ENCODE results near the gene SELPLG. TPM values are rescaled to one million over a fixed set of nuclear protein-coding genes. Genes with fewer than 3 reads are reported as not detected.

The SELPLG gene
- polyA plus RNA-seq, 3 donors from 2014 or later = 429 to 815 (median 508) TPM

- DNase-seq = no peak
- no peak overlapping the region for H3K4me3 Mint-ChIP-seq
- peaks cover 0 to 3% (median 2%) of the 10 kb centered on the region in 3 donors for H3K27me3 Mint-ChIP-seq (ENCODE audit: low read depth in 3 of 3)
- no peak overlapping the region for H3K27ac Mint-ChIP-seq
- H3K36me3 Mint-ChIP-seq = no peaks in the 10 kb centered on the region
- no peaks in the 10 kb centered on the region for H3K4me1 Mint-ChIP-seq
- H3K9me3 Mint-ChIP-seq = no peaks in the 10 kb centered on the region
Observed at GRCh38 chr12:108589028-108589839, 44.5 kb downstream of the SELPLG start.

GRCh38 chr12:108587826-108588225 is 45.9 kb downstream of the SELPLG start:
- no peak for DNase-seq
- H3K9me3 Mint-ChIP-seq = no peaks in the 10 kb centered on the region
- H3K36me3 Mint-ChIP-seq = no peaks in the 10 kb centered on the region
- H3K27me3 Mint-ChIP-seq (ENCODE audit: low read depth in 3 of 3) = peaks cover 0 to 5% (median 3%) of the 10 kb centered on the region in 3 donors
- H3K4me1 Mint-ChIP-seq = no peaks in the 10 kb centered on the region
- no peak overlapping the region for H3K4me3 Mint-ChIP-seq
- H3K27ac Mint-ChIP-seq = no peak overlapping the region

DNA sequence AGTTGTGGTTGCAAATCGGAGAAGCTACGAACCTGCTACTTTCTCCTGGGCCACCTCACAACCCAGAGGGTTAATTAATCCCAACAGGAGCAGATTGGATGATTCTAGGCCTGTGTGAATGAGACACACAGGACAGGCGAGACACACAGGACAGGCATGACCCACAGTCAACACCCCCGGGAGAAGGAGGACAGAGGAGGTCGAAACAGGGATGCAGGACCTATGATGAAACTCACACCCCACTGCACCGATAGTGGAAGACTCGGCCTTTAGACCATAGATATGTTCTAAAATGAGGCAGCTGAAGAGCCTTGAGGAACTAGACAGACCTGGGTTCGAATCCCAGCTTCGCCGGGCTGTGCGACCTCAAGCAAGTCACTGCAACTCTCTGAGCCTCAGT is 47.4 kb downstream of the SELPLG start:
- Mint-ChIP-seq H3K4me3 (no peak overlapping the region), H3K36me3 (no peaks in the 10 kb centered on the region), H3K27ac (no peak overlapping the region), H3K4me1 (no peaks in the 10 kb centered on the region), H3K9me3 (no peaks in the 10 kb centered on the region), H3K27me3 (ENCODE audit: low read depth in 3 of 3) (peaks cover 2 to 5% (median 3%) of the 10 kb centered on the region in 3 donors)
- DNase-seq = no peak

- peaks cover 2 to 5% (median 3%) of the 10 kb centered on the region in 3 donors for H3K27me3 Mint-ChIP-seq (ENCODE audit: low read depth in 3 of 3)
- no peaks in the 10 kb centered on the region for H3K36me3 Mint-ChIP-seq
- no peak overlapping the region for H3K4me3 Mint-ChIP-seq
- no peaks in the 10 kb centered on the region for H3K4me1 Mint-ChIP-seq
- no peak for DNase-seq
- no peaks in the 10 kb centered on the region for H3K9me3 Mint-ChIP-seq
- H3K27ac Mint-ChIP-seq = no peak overlapping the region
Observed at GRCh38 chr12:108585864-108586263, 47.8 kb downstream of the SELPLG start.

- Mint-ChIP-seq H3K27me3 (ENCODE audit: low read depth in 3 of 3) (peaks cover 2 to 6% (median 3%) of the 10 kb centered on the region in 3 donors), H3K4me3 (no peak overlapping the region), H3K9me3 (peaks cover 0 to 4% (median 0%) of the 10 kb centered on the region in 6 donors), H3K4me1 (peaks cover 0 to 2% of the 10 kb centered on the region in 2 donors), H3K27ac (no peak overlapping the region), H3K36me3 (no peaks in the 10 kb centered on the region)
- no peak for DNase-seq
Observed at GRCh38 chr12:108584456-108585065, 49.1 kb downstream of the SELPLG start.

DNA sequence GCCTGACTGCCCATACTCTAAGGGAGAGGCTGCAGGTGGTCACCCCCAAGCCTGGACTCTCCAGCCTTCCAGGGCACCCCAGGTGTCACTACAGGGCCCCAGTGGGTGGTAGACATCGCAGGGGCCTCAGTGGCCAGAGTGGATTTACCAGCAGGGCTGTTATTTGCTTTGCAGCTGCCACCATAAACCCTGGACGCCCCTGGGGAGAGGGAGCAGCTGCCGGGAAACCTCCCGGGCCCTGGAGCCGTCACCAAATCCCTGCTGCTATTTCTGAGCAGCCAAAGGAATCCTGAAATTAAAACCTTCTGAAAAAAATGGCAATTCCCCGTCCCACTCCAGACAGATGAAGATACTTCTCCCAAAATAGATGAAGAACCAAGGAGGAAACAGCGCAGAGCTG is 49.7 kb downstream of the SELPLG start:
- H3K27me3 Mint-ChIP-seq (ENCODE audit: low read depth in 3 of 3) = peaks cover 4 to 11% (median 7%) of the 10 kb centered on the region in 3 donors
- H3K4me3 Mint-ChIP-seq = no peak overlapping the region
- no peaks in the 10 kb centered on the region for H3K36me3 Mint-ChIP-seq
- no peak overlapping the region for H3K27ac Mint-ChIP-seq
- peaks cover 3 to 7% of the 10 kb centered on the region in 2 donors for H3K4me1 Mint-ChIP-seq
- H3K9me3 Mint-ChIP-seq = peaks cover 2 to 8% (median 3%) of the 10 kb centered on the region in 6 donors
- DNase-seq = no peak

DNA sequence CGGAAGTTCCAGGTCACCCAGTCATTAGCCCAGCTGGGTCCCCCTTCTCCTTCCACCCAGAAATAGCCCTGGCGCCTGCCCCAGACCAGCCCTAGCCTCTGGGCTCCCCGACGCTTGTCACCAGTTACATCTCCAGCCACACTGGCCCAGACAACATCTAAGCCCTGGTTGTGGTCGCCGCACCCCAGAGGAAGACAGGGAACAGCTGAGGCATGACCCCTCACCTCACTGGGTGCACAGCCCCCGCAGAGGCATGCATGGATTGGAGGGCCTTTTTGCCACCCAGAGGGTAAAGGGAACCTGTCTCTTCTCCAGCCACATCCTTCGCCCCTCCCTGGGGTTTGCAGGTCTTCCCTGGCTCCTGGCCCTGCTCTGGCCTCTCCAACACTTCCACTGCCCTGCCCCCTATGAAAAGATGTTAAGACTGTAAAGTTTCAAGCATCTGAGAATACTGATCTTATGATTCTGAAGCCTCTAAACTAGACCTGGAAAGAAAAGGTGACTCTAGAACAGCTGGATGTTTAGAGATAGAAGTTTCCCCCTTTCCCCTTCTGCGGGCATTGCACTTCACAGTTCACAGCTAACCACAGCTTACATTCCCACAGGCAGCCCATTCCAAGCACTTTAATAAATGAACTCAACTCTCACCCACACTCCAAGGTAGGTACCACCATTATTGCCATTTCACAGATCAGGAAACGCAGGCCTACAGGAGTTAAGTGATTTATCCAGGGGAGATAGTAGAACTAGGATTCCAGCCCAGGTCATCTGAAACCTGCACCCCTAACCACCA is 50.5 kb downstream of the SELPLG start:
- Mint-ChIP-seq H3K9me3 (peaks cover 2 to 10% (median 6%) of the 10 kb centered on the region in 6 donors), H3K27ac (no peak overlapping the region)

GRCh38 chr12:108582509-108582908 is 51.2 kb downstream of the SELPLG start:
- no peak overlapping the region for H3K27ac Mint-ChIP-seq
- peaks cover 7% of the 10 kb centered on the region in 2 donors for H3K4me1 Mint-ChIP-seq
- H3K9me3 Mint-ChIP-seq = peaks cover 2 to 10% (median 6%) of the 10 kb centered on the region in 6 donors
- no peaks in the 10 kb centered on the region for H3K36me3 Mint-ChIP-seq
- H3K27me3 Mint-ChIP-seq (ENCODE audit: low read depth in 3 of 3) = peaks cover 12 to 17% (median 12%) of the 10 kb centered on the region in 3 donors
- H3K4me3 Mint-ChIP-seq = no peak overlapping the region
- DNase-seq = no peak

More for the DNA sequence above, 50.5 kb downstream of the SELPLG start:
- DNase-seq = no peak
- Mint-ChIP-seq H3K27me3 (ENCODE audit: low read depth in 3 of 3) (peaks cover 12 to 16% (median 12%) of the 10 kb centered on the region in 3 donors), H3K4me3 (no peak overlapping the region), H3K36me3 (no peaks in the 10 kb centered on the region), H3K4me1 (peaks cover 7% of the 10 kb centered on the region in 2 donors)

DNA sequence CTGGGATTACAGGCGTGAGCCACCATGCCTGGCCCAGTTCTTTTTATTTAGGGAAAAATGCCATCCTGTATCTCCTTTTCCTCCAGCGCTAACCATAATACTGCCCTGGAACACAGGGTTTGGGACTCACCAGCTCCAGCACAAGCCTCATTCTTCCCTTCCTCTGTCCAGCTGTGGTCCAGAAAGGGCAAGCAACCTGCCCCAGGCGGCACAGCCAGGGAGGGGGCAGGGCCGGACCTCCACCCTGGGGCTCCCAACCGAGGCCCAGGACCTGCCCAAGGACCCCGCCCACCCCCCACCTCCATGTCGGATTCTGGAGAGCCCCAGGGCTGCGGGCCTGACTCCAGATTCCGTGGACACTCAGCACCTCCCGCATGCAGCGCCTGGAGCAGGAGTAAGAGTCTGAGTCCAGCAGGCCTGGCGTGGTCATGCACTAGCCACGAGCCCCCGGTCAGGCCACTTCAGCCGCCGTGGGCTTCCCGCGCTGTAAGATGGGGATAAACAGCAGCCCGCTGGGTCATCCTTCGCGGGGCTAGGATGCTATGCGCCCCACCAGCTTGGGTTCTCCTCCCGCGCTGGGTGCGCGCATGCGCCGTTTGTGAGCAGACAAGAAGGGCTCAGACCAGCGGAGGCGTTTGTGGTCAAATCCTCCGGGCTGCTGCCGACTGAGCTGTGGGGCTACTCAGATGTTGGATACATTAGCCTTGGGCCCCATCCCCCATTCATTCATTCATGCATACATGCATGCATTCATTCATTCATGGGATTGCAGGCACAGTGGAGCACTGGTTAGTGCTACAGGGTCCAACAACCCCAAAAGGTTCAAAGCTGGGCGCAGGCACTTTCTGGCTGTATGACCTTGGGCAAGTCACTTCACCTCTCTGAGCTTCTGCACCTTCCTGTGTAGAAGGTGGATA is 52.1 kb downstream of the SELPLG start:
- no peaks in the 10 kb centered on the region for H3K36me3 Mint-ChIP-seq
- DNase-seq = no peak
- no peak overlapping the region for H3K27ac Mint-ChIP-seq
- peaks cover 2 to 10% (median 6%) of the 10 kb centered on the region in 6 donors for H3K9me3 Mint-ChIP-seq
- no peak overlapping the region for H3K4me3 Mint-ChIP-seq
- peaks cover 12 to 17% (median 12%) of the 10 kb centered on the region in 3 donors for H3K27me3 Mint-ChIP-seq (ENCODE audit: low read depth in 3 of 3)
- peaks cover 7% of the 10 kb centered on the region in 2 donors for H3K4me1 Mint-ChIP-seq

GRCh38 chr12:108580531-108580930 is 53.2 kb downstream of the SELPLG start:
- H3K36me3 Mint-ChIP-seq = no peaks in the 10 kb centered on the region
- H3K4me3 Mint-ChIP-seq = no peak overlapping the region
- H3K27me3 Mint-ChIP-seq (ENCODE audit: low read depth in 3 of 3) = peaks cover 11 to 17% (median 12%) of the 10 kb centered on the region in 3 donors
- peaks cover 2 to 10% (median 6%) of the 10 kb centered on the region in 6 donors for H3K9me3 Mint-ChIP-seq
- peaks cover 7% of the 10 kb centered on the region in 2 donors for H3K4me1 Mint-ChIP-seq
- H3K27ac Mint-ChIP-seq = no peak overlapping the region
- no peak for DNase-seq

GRCh38 chr12:108578813-108579212 is 54.9 kb downstream of the SELPLG start:
- Mint-ChIP-seq H3K4me1 (peaks cover 7% of the 10 kb centered on the region in 2 donors), H3K9me3 (peaks cover 2 to 10% (median 6%) of the 10 kb centered on the region in 6 donors), H3K4me3 (peak overlapping the region in 2 of 5 donors; percentile 1 to 33)

GRCh38 chr12:108578264-108578663 is 55.4 kb downstream of the SELPLG start:
- Mint-ChIP-seq H3K4me3 (no peak overlapping the region), H3K27me3 (ENCODE audit: low read depth in 3 of 3) (peaks cover 9 to 19% (median 12%) of the 10 kb centered on the region in 3 donors), H3K4me1 (peaks cover 7% of the 10 kb centered on the region in 2 donors), H3K36me3 (no peaks in the 10 kb centered on the region), H3K27ac (peak overlapping the region; percentile 33 to 86 (median 78)), H3K9me3 (peaks cover 2 to 10% (median 6%) of the 10 kb centered on the region in 6 donors)
- no peak for DNase-seq

More at GRCh38 chr12:108578813-108579212, 54.9 kb downstream of the SELPLG start:
- Mint-ChIP-seq H3K36me3 (no peaks in the 10 kb centered on the region), H3K27ac (peak overlapping the region; percentile 51 to 86 (median 78)), H3K27me3 (ENCODE audit: low read depth in 3 of 3) (peaks cover 9 to 21% (median 12%) of the 10 kb centered on the region in 3 donors)
- peak; percentile 24 to 40 (median 24) for DNase-seq
